ENCODE measurements around the gene BIK.
A peak's percentile ranks its signal among the peaks of the same experiment; 100 is the strongest.
"Not testable (repeated sequence)": the region's sequence is repeated elsewhere in the genome, so short reads cannot be mapped to it uniquely, and the experiment has no call there.

The BIK gene

DNA sequence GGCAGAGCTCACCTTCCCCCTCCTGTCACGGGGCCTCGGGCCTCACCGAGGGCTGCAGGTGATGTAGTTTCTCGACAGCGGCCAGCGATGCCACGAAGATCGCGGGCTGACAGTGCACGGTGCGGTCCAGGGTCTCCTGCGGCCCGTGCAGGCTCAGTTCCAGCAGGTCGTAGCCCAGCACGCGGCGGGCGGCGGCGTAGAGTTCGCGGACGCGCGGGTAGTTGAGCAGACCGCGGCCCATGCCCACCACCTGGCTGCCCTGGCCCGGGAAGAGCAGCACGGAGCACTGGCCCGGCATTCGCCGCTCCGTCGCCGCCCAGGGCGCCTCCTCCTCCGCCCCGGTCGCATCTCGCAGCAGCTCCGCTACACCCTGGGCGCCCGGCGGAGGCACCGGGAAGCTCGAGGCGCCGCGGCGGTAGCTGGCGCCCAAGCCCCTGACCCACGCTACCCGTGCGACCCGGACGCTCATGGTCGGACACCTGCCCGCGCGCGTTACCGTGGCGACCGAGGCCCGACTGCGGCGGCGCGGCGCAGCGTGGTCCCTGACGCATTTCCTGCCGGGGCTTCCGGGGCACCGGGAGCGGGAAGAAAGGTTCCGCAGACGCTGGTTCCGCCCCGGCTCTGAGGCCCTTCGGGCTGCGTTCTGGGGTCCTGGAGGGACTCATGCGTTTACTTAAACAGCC is 32.5 kb downstream of the BIK start, which contains the start of gene MCAT:
Gene MCAT (minus strand): TSS at position 519 of the 683 bp plus-strand sequence. CDS start 50 bp downstream, at position 469.
- peak; percentile 59 for DNase-seq

DNA sequence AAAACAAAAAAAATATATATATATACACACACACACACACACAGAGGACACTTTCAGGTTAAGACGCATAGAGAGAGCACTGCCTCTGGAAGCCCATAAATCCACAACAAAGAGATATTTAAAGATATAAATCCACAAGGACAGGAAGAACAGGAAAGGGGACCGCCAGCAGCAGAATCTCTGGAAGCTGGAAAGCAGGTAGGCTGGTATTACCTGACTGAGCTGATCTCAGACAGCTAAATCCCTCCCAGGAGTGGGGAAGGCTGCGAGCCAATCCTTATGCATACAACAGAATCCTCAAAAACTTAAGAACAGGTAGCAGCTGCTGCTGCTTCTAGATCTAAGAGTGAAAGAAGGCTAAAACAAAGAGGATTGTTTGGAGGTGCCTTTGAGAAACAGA is 34.4 kb downstream of the BIK start:
- DNase-seq: no peak

DNA sequence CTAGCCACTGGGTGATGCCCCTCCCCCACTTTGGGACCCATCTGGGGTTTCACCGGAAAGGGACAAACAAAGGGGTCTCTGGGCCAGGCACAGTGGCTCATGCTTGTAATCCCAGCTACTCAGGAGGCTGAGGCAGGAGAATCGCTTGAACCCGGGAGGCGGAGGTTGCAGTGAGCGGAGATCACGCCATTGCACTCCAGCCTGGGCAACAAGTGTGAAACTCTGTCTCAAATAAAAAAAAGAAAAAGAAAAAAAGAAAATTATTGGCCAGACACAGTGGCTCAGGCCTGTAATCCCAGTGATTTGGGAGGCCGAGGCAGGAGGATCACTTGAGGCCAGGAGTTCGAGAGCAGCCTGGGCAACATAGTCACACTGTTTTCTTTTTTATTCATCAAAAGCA is 34.8 kb downstream of the BIK start:
- not testable (repeated sequence) for DNase-seq

DNA sequence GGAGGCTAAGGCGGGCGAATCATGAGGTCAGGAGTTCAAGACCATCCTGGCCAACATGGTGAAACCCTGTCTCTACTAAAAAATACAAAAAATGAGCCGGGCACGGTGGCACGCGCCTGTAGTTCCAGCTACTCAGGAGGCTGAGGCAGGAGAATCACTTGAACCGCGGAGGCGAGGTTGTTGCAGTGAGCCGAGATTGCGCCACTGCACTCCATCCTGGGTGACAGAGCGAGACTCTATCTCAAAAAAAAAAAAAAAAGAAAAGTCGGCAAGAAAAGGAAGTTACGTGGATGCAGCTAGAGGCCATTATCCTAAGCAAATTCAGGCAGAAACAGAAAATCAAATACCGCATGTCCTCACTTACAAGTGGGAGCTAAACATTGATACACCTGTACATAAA is 35.8 kb downstream of the BIK start:
- DNase-seq: not testable (repeated sequence)

DNA sequence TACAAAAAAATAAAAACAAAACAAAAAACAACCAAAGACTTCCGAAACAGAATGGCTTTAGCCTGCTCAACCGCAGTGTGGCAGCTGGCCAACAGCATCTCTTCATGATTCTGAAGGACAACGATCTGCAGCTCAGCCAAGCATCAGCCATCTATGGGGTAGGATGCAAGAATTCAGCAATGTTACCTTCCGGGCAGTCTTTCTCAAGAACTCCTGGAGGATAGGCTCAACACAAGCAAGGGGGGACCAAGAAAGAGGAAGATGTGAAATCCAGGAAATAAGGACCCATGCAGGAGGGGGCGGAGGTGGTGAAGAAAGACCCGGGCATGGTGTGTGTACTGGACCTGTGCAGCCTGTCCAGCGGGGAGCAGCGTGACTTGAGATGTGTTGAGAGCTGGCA is 37.3 kb downstream of the BIK start:
- DNase-seq: no peak

DNA sequence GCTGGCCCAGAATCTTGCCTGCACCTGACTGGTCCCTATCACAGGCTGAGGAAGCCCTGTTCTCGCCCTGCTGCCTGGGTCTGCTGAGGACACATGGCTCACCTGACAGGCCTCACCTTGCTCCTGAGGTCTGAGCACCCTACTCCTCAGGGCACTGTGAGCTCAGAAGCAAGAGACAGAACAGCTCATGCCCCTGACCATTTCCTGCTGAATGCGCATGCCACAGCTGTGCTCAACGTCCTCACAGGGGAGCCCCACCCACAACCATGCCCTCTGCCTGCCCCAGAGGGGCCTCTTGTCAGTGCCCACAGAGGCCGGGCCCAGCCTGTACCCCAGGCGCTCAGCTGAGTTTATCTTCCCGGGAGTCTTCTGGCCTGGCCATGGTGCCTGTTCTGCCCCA is 38.0 kb downstream of the BIK start:
- DNase-seq: no peak

DNA sequence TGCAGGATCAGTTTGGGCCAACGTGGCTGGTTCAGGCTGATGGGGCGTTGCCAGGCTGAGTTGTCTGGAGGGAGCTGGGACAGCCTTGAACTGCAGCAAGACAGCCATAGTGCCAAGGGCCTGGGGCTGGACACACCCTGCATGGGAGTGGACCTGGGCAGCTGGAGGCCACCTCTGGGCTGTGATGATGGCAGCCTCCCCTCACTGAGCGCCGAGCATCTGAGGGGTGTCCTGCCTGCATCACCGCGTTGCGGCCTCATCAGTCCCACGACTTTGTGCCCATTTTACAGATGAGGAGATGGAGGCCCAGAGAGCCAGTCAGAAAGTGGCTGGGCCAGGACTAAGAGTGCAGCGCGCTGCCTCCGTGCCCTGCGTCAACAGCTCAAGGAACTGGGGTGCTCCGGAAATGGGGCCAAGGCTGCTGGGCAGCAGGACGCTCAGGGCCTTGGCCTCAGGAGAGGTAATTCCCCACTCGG is 40.2 kb downstream of the BIK start:
- DNase-seq: no peak

DNA sequence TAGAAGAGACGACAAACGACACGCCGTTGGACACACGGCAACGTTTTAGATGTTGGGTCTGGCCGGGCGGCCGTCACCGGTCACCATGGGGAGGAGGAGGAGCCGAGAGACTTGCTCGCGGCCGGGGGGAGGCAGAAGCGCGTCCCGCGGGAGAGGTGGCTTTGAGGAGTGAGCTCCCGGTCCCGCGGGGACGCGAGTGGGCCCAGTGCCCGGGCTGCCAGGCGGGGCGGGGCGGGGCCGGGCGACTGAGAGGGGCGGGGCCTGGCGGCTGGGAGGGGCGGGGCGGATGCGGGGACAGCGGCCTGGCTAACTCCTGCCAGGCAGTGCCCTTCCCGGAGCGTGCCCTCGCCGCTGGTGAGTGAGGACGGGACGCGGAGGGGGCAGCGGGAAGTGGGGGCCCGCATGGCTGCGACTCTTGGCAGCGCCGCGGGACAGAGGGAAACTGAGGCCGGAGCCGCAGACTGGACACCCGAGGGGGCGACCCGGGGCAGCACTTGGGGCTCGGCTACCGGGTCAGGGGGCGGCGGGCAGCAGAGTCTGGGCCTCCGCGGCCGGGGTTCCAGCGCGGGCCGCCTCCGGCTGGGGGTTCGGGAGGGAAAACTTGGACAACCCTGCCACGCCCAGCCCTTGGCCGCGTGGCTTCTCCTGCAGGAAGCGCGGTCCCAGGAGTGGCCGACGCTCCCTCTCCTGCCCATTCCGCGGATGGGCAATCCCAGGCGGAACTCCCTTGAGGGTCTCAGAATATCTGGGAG is 40.9 kb downstream of the BIK start, which contains the start of gene TSPO:
Gene TSPO (plus strand): TSS at position 309 of the 752 bp plus-strand sequence. CDS start 7,680 bp downstream, outside the sequence.
- DNase-seq: peak; percentile 1

DNA sequence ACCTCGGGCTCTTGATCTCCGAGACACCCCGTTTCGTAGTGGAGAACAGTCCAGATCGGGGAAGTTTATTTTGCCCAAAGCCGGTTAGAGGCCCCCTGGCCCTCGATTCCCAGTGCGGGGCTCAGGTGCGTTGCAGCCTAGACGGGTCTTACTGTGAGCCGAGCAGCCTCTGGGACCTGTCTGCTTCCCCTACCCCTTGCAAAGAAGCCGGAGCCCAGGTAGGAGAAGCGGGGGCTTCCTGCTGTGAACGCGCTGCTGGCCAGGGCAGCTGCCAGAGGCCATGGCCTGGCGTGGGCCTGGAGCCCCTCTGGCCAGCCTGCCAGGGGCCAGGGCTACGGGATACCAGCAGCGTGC is 41.4 kb downstream of the BIK start:
- no peak for DNase-seq

DNA sequence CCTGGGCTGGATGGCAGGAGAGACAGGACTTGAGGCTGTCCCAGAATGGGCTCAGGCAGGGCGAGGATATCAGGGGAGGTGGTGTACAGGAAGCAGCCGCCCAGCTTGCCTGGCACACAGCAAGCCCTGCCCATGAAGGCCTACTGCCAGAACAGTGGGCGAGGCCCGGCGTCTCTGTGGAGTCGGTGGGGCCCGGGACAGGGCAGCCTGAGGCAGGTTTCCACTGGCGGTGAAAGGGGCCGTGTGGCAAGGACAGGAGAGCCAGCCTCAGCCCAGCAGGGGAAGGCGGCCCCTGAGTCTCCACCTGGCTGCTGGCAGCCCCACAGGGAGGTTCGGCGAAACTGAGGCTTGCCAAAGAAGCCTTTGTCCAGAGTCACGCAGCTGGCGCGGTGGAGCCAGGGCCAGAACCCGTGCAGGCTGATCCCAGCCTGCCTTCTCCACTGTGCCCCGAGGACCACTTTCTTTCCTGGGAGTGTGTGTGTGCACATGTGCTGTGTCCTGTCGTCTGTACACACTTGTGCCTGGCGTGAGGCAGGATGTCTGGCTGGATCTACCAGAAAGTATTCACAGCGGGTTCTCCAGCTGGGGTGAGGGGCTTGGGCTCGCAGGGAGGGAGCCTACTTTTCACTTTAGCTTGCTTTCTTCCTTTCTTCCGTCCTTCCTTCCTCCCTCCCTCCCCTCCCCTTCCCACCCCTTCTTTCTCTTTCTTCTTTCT is 42.0 kb downstream of the BIK start:
- DNase-seq: no peak

DNA sequence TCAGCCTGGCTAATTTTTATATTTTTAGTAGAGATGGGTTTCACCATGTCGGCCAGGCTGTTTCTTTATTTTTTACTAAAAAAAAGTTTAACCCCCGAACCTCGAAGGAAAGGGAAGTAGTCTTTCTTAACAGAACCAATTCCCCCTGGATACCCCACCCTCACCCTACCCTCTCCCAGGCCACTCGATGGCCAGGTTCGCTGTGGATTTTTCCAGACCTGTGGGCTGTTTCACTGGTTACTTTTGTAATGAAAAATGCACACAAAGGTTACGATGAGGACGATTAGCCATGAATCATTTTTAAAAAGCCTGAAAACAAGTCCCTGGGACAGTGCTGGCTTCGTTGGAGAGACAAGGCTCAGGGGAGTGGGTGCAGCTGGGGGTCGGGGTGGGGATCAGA is 43.3 kb downstream of the BIK start:
- DNase-seq: no peak

DNA sequence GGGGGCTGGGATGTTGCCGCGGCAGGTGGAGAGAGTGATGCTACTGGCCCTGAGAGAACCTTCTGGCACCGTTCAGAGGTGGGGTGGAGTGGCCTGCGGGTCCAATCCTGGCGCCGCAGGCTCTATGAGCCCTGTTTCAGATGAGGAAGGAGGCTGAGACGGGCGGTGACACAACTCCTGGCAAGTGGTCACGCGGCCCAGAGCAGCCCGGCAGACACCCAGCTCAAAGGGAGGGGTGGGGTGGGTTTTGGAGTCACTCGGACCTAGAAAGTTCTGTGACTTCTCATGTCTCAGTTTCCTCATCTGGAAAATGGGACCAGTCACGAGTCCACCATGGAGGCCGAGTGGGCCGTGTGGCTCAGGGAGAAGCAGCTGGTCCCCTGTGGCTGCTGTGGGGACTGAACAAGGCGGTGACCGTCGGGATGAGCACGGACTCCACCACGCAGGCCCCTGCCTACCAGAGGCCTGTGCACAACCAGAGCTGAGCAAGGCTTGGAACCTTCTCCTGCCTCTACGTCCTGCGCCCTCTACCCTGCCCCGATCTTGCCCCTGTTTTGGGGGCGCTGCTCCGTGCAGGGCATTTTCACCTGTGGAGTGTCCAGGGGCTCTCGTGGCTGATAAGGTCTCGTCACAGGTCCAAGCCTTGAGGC is 44.5 kb downstream of the BIK start:
- no peak for DNase-seq

DNA sequence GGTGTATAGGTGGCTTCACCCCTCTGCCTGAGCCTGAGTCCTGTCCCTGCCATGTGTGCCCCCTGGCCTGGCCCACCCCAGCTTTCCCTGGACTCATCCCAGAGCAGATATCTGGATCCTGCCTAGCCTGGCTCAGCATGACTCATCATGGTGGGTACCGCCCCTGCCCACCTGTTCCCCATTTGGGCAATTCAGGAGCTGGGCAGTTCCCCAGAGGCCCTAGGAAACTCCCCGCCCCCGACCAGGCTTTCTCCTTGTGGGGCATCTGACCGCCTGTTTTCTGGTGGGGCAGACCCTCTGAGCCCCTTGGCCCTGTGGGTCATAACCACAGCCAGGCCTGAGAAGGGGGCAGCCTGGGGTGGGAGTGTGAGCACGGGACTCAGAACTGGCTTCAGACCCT is 45.2 kb downstream of the BIK start:
- DNase-seq: no peak

DNA sequence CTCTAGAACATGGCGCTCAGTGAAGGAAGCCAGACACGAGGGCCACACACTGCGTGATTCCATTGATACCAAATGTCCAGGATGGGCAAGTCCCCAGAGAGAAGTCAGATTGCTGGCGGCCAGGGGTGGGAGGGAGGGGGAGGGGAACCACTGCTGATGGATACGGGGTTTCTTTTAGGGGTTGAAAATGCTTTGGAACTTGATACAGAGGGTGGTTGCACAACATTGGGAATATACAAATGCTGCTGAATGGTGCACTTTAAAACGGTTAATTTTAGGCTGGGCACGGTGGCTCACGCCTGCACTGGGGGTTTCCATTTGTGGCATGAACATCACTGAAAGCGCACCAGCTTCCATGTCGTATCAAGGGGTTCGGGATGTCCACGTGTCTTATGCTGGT is 45.9 kb downstream of the BIK start:
- DNase-seq: no peak

DNA sequence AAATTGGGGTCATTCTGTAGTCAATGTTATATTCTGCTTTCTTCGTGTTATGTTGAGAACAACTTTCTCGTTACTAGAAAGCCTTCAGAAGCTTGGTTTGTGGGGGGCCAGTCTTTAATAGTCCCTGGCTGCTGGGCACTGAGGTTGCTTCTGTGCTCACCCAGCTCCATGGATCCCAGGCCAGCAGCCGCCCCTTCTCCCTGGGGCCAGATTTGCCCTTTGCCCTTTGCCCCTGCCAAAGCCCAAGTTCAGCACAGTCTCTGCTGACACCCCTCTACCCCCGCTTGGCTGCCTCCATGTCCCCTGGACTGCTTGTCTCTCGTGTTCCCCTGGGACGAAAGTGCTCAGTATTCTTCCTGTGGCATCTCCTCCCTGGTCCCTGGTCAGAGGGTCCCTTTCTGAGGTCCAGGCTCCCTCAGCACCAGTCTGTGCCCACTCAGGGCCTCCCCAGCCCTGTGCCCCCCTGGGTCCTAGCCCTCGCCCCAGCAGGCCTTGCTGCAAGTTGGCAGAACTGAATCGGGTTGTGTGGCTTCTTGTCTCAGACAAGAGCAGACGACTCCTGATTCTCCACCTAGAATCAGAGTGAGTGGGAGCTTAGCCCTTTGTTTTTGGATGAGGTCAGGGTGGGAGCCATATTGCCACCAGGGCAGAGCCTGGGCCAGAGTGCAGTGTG is 47.5 kb downstream of the BIK start:
- no peak for DNase-seq

DNA sequence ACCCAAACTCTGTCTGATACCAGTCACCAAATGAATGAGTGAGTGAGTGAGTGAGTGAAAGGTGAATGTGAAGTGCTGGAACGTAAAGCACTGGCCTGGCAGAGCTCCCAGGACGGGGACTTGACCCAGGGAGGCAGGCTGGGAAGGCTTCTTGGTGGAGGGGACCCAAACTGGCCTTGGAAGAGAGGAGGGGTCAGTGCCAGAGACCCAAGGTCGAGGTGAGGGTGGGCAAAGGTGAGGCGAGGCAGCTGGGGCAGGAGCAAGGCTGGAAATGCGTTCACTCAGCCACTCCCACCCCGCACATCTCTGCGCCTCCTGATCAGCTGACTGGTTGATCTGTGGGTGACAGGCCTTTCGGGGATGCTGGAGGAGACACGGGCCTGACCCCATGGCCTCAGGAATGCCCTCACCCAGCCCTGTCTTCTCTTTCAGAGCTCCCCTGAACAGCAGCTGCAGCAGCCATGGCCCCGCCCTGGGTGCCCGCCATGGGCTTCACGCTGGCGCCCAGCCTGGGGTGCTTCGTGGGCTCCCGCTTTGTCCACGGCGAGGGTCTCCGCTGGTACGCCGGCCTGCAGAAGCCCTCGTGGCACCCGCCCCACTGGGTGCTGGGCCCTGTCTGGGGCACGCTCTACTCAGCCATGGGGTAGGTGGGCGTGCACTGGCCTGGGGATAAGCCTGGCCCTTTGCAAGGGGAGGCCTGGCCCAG is 48.4 kb downstream of the BIK start:
- no peak for DNase-seq

DNA sequence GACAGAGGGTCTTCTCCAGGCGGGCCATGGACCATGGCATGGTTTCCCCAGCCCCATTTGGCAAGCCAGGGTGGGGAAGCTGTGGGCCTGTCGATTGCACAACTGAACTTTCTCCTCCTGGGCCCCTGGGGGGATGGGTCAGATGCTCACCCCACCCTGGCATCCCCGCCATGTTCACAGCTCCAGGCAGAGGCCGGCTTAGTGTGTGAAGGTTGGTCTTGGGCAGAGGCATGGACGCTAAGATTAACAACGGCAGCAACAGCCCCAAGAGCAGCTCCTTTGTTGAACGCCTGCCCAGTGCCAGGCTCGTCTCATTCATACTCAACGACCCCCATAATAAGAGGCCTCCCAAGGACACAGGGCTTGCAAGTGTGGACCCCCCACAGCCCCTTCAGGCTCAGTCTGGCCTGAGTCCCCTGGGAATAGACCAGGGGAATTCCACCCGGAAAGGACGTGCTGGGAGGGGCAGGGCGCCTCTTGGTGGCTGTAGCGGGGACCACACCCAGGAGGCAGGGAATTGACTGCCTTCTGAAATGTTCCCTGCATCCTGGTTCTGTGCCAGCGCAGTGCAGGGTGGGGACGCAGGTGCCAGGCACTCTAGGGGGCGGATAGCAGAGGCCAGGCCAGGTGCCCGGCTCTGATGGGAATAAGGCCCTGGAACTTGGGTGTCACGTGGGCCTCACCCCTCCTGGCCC is 49.1 kb downstream of the BIK start:
- no peak for DNase-seq

DNA sequence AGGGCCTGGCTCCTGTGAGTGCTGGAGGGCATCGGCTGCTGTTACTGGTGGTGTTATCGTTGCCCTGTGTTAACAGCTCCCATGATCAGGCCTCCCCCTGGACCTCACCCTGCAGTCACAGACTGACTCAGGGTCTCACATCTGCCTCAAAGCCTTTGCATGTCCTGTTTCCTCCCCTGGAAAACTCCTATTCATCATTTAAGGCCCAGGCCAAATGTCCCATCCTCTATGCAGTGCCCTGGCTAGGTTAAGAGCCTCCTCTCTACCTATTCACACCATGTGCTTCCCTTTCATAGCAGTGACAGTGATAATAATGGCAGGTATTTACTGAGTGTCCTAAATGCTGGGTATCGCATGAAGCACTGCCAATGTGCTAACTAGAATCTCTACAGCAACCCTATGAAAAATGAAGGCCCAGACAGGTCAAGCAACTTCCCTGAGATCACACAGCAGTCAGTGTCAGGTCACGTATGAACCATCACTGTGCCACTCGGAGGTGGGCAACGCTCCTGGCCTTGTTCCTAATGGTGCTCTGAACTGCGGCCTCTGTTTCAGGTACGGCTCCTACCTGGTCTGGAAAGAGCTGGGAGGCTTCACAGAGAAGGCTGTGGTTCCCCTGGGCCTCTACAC is 50.1 kb downstream of the BIK start:
- DNase-seq: no peak

DNA sequence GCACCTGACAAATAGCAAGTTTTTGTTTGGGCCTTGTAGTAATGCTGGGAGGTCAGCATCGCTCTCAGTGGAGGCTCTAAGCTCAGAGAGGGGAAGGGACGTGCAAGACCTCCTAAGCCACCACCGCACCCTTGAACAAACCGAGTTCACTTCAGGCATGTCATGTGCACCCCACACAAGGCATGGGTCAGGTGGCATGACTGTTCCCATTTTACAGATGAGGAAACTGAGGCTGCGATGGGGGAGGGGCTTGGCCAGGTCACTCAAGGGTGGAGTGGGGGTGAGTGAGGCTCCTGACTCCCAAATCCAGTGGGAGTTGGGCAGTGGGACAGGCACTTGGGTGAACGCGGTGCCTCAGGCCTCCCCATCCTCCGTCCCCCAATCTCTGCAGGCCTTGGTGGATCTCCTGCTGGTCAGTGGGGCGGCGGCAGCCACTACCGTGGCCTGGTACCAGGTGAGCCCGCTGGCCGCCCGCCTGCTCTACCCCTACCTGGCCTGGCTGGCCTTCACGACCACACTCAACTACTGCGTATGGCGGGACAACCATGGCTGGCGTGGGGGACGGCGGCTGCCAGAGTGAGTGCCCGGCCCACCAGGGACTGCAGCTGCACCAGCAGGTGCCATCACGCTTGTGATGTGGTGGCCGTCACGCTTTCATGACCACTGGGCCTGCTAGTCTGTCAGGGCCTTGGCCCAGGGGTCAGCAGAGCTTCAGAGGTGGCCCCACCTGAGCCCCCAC is 52.0 kb downstream of the BIK start:
- DNase-seq: no peak

DNA sequence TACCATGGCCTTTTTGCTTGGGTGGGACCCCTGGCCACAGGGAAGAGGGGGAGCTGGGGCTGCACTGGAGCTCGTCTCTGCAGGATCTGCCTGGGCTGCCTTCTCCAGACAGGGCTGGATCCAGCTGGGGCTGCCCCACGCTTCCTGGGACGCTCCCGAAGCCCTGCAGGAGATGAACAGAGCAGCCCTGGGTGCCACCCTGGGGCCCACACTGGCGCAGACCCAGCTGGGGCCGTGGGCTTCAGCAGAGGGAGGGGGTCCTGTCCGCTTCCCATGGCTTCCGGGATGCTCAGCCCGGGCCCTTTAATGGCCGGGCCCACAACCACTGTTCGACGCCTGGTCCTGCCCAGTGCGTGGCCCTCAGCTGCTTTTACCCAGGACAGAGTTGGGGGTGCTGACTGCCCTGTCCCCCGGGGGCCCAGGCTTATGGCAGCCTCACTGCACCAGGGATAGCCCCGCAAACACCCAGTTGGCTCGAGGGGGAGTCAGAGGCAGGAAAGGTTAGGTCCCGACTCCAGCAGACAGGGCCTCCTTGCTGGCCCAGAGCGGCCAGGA is 52.8 kb downstream of the BIK start:
- DNase-seq: no peak
